Activated CD8-positive, alpha-beta memory T cell treated with anti-CD3 and anti-CD28 coated beads, Interleukin-2, amount 10 ng/mL, durations not matched to agents 7 days and 5 days (primary cell): ENCODE results near the gene EPB41L4B. TPM values are rescaled to one million over a fixed set of nuclear protein-coding genes. Genes with fewer than 3 reads are reported as not detected.

Source experiments
- ATAC-seq: fragments of 150-1000 bp; cut with Tn5 transposase; one replicate; pipeline ENCODE4 v1.10.0; 2021; ENCODE audit warnings: moderate library complexity
- CTCF ChIA-PET: fragments of 350-600 bp; sonication (Branson Sonifier 250); formaldehyde crosslinking; loops from one replicate; lab custom pipeline; 2021; ENCODE audit warnings: antibody characterized with exemption; lab: Charles Lee
- DNase-seq: peaks from one replicate; pipeline ENCODE4 v3.0.0-alpha.2; 2020
- H3K27ac Mint-ChIP-seq: one replicate; pipeline ENCODE4 v1.8.0; 2021; ENCODE audit warnings: mild to moderate bottlenecking, mixed read lengths
- H3K27me3 Mint-ChIP-seq: one replicate; pipeline ENCODE4 v1.8.0; 2021; ENCODE audit warnings: mixed read lengths
- H3K36me3 Mint-ChIP-seq: one replicate; pipeline ENCODE4 v1.8.0; 2021; ENCODE audit warnings: mild to moderate bottlenecking, mixed read lengths
- H3K4me1 Mint-ChIP-seq: one replicate; pipeline ENCODE4 v1.8.0; 2021; ENCODE audit warnings: mixed read lengths
- H3K4me3 Mint-ChIP-seq: one replicate; pipeline ENCODE4 v1.8.0; 2021; ENCODE audit warnings: mild to moderate bottlenecking, moderate library complexity, mixed read lengths
- H3K9me3 Mint-ChIP-seq: one replicate; pipeline ENCODE4 v1.8.0; 2022; ENCODE audit warnings: low read depth, mixed read lengths
- total RNA-seq, 2 experiments: library from RNA; stranded (reverse); gene quantifications; one replicate each; pipeline ENCODE4 v1.2.3, GENCODE V29; 2021

Gene EPB41L4B
- total RNA-seq, 2 experiments from 2014 or later: 0.23 to 1.0 TPM

DNA sequence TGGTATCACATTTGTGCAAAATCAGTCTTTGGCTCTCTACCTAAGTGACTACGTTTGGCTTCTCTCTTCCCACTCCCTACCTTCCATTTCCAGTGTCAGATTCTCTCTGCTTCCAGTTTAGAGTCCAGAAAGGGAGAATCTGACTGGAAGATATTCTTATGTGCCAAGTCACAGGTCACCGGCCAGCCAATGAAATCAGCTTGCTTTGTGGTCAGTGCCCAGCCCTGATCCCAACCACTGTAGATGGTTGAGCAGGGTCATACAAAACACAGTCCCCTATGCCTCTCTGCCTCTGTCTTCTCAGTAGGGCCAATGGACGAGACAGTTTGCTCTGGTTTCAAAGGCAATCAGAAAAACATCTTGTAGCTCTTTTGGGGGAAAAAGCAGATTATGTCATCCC is 15.6 kb upstream of the EPB41L4B start:
- ATAC-seq (no peak), DNase-seq (no peak)
- Mint-ChIP-seq H3K4me3 (no peak overlapping the region), H3K27me3 (peaks cover 8% of the 10 kb centered on the region), H3K4me1 (no peaks in the 10 kb centered on the region), H3K36me3 (no peaks in the 10 kb centered on the region), H3K27ac (no peak overlapping the region), H3K9me3 (no peaks in the 10 kb centered on the region)
- CTCF ChIA-PET: no interaction called here

DNA sequence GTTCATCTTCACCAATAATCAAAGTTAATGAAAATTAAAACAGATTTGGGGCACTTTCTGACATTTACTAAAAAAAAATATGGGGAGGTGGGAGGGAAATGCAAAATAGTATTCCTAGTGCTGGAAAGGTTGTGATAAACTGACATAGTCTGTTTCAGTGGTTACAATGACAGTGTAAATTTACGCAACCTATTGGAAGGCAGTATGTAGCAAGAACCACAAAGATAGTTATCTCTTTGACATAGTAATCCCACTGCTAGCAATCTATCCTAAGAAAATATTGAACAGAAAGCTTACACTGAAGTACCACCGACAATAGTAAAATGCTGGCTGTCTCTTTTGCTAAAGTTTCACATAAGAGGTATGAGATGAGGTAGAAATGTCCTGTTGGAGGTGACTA is 15.1 kb upstream of the EPB41L4B start:
- Mint-ChIP-seq H3K4me3 (no peak overlapping the region), H3K36me3 (no peaks in the 10 kb centered on the region), H3K27ac (no peak overlapping the region), H3K9me3 (no peaks in the 10 kb centered on the region), H3K27me3 (peaks cover 8% of the 10 kb centered on the region), H3K4me1 (no peaks in the 10 kb centered on the region)
- DNase-seq: no peak
- ATAC-seq: no peak
- CTCF ChIA-PET: no interaction called here

DNA sequence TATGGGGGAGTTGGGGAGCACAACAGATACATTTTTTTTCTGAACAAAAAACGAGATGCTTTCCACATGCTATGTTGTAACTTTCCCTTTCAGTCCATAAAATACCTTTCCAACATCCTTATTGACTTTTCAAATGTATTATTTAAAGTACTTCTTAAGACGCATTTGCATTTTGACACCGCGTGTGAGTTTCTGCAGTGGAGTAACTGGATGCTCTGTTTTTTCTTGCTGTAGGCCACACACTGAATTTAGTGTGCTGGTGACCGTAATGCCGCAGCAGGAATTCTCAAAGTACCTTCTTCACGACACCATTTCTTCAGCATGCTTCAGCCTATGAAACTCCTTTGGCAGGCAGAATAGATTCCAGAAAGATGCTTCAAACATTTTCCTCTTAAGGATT is 14.3 kb upstream of the EPB41L4B start:
- ATAC-seq (no peak), DNase-seq (no peak)
- Mint-ChIP-seq H3K27me3 (peaks cover 8% of the 10 kb centered on the region), H3K9me3 (no peaks in the 10 kb centered on the region), H3K36me3 (no peaks in the 10 kb centered on the region), H3K27ac (no peak overlapping the region), H3K4me1 (no peaks in the 10 kb centered on the region), H3K4me3 (no peak overlapping the region)
- CTCF ChIA-PET: no interaction called here

DNA sequence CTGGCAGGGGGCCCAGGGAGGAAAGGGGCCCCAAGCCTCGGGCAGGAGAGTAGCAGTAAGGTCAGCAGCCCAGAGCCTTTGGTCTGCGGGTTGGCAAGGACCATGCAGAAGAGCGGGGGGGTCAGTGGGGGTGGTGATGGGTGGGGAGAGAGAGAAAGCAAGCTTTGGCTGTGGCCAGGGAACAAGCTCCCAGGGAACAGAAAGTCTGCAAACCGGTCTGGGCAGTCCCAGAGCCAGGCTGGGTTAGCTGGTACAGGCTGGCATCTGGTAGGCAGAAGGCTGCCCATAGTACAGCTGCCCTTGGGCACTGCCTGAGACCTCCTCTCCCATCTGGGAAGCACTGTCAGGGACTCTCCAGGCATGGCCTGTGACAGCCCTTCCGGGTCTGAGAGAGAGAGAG is 10.5 kb upstream of the EPB41L4B start:
- Mint-ChIP-seq H3K4me3 (no peak overlapping the region), H3K27me3 (peaks cover 19% of the 10 kb centered on the region), H3K36me3 (no peaks in the 10 kb centered on the region), H3K4me1 (no peaks in the 10 kb centered on the region), H3K27ac (no peak overlapping the region), H3K9me3 (no peaks in the 10 kb centered on the region)
- CTCF ChIA-PET: no interaction called here
- DNase-seq (no peak), ATAC-seq (no peak)

DNA sequence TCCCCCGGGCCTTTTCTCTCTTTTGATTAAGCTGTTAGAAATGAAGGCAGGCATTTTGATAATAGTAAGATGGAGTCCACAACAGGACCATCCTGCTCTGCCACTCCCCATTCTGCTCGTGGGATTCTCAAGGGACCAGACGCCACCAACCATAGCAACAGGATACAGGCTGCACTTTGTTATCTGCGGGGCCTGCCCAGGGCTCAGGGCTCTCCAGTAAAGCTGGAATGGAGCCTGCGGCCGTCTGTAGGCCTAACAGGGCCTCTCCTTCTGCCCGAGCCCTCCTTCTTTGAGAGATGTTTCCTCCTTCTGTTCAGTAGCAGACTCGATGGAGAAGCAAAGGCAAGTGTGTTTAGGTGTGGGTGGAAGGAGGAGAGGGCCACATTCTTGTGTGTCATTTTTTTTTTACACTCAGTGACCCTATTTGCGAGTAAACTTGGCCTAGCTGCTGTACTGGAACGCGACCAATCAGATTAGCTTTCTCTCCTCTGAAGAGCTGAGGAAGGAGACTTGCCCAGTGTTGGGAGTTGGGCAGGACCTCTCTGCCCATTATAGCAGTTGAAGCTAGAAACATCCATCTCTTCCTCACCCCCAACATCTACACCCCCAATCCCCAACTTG is 8.9 kb upstream of the EPB41L4B start:
- CTCF ChIA-PET: no interaction called here
- H3K27me3 Mint-ChIP-seq: peaks cover 16% of the 10 kb centered on the region
- H3K27ac Mint-ChIP-seq: no peak overlapping the region
- DNase-seq (no peak), ATAC-seq (no peak)
- H3K9me3 Mint-ChIP-seq: no peaks in the 10 kb centered on the region
- H3K36me3 Mint-ChIP-seq: no peaks in the 10 kb centered on the region
- no peak overlapping the region for H3K4me3 Mint-ChIP-seq
- no peaks in the 10 kb centered on the region for H3K4me1 Mint-ChIP-seq

DNA sequence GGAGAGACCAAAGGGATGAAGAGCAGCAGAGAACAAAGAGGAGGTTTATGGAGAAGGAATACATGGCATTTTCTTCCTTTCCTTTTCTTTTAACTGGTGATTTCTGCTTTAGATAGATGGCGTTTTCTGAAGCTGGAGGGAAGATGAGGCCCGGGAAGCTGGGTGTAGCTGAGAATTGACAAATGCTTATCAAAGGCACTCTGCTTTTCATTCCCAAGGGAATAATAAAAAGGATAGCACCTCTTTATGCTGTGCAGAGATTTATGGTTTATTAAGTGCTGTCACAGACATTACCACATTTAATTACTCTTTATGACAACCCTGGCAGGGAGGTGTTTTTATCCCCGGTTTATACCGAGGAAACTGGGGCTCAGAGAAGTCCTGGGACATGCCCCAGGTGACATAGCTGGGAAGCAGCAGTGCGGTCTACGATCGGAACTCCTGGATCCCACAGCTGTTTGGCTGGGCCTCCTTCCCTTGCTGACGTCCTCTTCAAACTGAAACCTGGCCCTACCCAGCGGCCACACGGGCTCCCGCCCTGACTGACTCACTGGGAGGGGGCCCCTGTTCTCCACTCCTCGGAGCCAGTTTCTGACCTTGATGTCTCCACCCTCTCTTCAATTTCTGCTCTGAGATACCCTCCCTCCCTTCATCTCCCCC is 8.2 kb upstream of the EPB41L4B start:
- ATAC-seq: no peak
- peaks cover 18% of the 10 kb centered on the region for H3K27me3 Mint-ChIP-seq
- CTCF ChIA-PET: no interaction called here
- DNase-seq: no peak
- no peaks in the 10 kb centered on the region for H3K4me1 Mint-ChIP-seq
- H3K4me3 Mint-ChIP-seq: no peak overlapping the region
- H3K9me3 Mint-ChIP-seq: no peaks in the 10 kb centered on the region
- no peaks in the 10 kb centered on the region for H3K36me3 Mint-ChIP-seq
- H3K27ac Mint-ChIP-seq: no peak overlapping the region

DNA sequence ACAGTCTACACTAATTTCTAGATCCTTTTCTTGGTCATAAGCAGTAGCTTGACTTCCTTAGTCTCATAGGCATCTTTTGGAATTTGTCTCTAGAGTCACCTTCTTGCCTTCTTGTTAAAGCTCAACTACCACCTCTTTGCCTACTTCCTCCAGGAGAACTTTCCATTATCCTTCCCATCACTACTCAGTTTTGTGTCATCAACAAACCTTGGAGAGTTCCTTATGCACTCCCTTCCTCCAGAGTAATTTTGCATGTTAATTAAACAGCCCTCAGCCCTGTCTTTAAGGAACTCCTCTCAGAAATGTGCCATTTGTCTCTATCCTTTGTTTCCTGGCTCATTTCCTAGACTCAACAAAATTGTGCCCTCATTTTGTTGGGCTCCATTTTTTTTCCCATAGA is 4.2 kb upstream of the EPB41L4B start:
- Mint-ChIP-seq H3K36me3 (no peaks in the 10 kb centered on the region), H3K27ac (no peak overlapping the region), H3K27me3 (peaks cover 40% of the 10 kb centered on the region), H3K4me1 (peaks cover 2% of the 10 kb centered on the region), H3K4me3 (no peak overlapping the region), H3K9me3 (no peaks in the 10 kb centered on the region)
- ATAC-seq (no peak), DNase-seq (no peak)
- CTCF ChIA-PET: no interaction called here

DNA sequence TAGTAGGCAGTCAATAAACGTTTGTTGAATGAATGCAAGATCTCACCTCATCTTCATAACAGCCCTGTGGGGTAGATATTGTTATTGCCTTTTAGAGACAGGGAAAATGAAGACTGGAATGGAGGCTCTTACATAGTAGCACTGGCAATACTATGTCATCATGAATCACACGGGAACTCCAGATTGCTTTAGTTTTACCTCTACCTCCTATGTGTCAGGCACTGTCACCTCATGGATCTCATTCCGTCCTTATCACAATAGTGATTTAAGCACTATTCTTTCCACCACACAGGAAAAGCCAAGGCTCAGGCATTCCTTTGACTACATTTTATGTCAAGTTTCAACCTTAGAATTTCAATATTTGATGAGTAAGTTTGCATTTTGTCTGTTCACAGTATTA is 2.9 kb upstream of the EPB41L4B start:
- no peak overlapping the region for H3K4me3 Mint-ChIP-seq
- no peaks in the 10 kb centered on the region for H3K36me3 Mint-ChIP-seq
- peaks cover 5% of the 10 kb centered on the region for H3K4me1 Mint-ChIP-seq
- peaks cover 49% of the 10 kb centered on the region for H3K27me3 Mint-ChIP-seq
- no peaks in the 10 kb centered on the region for H3K9me3 Mint-ChIP-seq
- CTCF ChIA-PET: no interaction called here
- ATAC-seq (no peak), DNase-seq (no peak)
- H3K27ac Mint-ChIP-seq: no peak overlapping the region

DNA sequence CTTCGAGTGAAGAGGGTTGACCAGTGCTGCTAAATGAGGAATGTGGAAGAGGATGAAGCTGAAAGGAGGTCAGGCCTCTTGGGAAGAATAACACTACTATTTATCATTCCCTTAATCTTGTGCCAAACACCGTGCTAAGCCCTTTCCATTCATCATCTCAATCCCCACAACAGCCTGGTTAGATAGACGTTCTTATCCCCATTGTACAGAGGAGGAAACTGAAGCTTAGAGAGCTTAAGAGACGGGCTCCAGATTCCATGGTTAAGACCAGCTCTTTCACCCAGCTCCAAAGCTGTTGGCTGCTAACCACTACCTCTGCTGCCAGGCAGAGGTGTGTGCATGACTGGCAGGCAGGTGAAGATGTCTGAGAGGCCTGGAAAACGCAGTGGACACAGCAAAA is 868 bp upstream of the EPB41L4B start:
- no peak overlapping the region for H3K4me3 Mint-ChIP-seq
- no peaks in the 10 kb centered on the region for H3K9me3 Mint-ChIP-seq
- no peak for DNase-seq
- ATAC-seq: no peak
- peaks cover 57% of the 10 kb centered on the region for H3K27me3 Mint-ChIP-seq
- CTCF ChIA-PET: interaction anchor here (1.5 kb wide), 1 partner anchor 367 kb away, joined by 4 read pairs; no protein-coding TSS in a partner anchor
- H3K27ac Mint-ChIP-seq: no peak overlapping the region
- peaks cover 6% of the 10 kb centered on the region for H3K4me1 Mint-ChIP-seq
- H3K36me3 Mint-ChIP-seq: no peaks in the 10 kb centered on the region

DNA sequence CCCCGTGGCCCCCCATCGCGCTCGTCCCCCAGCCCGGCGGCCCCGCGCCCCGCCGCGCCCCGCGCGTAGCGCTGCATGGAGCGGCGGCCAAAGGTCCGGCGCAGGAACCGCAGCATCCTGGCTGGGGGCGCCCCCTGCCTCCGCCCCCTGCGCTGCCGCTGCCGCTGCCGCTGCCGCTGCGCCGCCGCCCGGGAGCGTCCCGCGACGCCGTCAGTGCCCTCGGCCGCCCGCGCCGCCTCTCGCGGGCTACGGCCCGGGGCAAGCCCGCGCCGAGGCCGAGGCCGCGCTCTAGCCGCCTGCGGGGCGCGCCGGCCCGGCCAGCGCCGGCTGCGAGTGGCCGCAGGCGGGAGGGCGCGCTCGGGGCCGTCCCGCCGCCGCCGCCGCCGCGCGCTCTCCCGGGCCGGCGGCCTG is 523 bp downstream of the EPB41L4B start:
- H3K4me3 Mint-ChIP-seq: no peak overlapping the region
- no peaks in the 10 kb centered on the region for H3K36me3 Mint-ChIP-seq
- H3K9me3 Mint-ChIP-seq: no peaks in the 10 kb centered on the region
- H3K27ac Mint-ChIP-seq: no peak overlapping the region
- peaks cover 6% of the 10 kb centered on the region for H3K4me1 Mint-ChIP-seq
- ATAC-seq (peak; percentile 13), DNase-seq (no peak)
- H3K27me3 Mint-ChIP-seq: peaks cover 66% of the 10 kb centered on the region
- CTCF ChIA-PET: no interaction called here

DNA sequence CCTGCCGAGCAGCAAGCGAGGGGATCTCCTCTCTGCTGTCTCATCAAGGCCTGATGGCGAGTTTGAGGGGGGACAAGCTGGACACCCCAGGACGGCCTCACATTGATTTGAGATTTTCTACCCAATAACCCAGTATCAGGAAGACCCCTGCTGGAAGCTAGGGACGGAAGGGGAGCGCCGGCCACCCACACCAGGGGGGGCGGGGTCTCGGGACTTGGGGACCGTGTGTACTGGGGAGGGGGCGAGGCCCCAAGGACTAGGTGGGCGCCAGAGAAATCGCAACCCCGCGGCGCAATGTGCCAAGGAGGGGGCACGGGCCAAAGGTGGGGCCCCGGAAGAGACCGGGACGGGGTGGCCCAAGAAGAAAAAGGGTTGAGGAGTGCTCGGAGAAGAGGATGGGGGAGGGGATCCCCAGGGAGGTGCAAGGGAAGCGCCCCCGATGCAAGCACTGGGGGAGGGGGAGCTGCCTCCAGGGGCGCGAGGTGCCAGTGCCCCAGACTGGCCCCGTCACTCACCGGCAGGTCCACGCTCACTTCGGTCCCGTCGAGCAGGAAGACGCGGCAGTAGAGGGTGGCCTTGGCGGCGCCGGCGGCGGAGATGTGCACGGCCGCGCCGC is 1.1 kb downstream of the EPB41L4B start:
- no peaks in the 10 kb centered on the region for H3K9me3 Mint-ChIP-seq
- DNase-seq: no peak
- H3K36me3 Mint-ChIP-seq: no peaks in the 10 kb centered on the region
- ATAC-seq: peak; percentile 13
- CTCF ChIA-PET: no interaction called here
- H3K27ac Mint-ChIP-seq: no peak overlapping the region
- H3K4me1 Mint-ChIP-seq: peaks cover 6% of the 10 kb centered on the region
- peak overlapping the region; percentile 53 for H3K4me3 Mint-ChIP-seq
- H3K27me3 Mint-ChIP-seq: peaks cover 70% of the 10 kb centered on the region

DNA sequence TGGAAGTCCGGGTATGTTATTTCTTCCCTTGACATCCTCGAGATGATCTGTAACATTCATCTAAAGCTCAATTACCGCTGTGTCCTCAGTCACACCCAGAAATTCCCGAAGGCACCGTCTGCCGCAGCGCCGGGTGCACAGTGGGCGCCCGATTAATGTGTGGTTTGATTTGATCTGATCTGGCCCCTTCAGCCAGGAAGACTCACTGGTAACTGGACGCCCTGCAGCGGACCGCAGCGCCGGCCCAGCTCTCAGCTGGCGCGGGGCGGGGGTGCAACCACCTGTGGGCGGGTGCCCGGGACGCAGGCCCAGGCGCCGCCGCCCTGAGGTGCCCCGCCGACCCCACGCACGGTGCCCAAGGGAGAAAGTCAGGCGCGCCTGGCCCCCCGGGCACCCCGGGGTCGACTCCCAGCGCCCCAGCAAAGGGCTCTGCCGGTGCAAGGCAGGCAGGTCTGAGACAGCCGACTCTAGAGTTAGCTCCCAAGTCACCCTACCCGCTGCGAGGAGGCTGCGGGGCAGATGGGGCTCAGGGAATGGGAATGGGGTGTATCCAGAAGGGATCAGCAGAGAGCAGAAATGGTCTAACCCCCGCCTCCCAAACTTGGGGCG is 1.7 kb downstream of the EPB41L4B start:
- H3K4me1 Mint-ChIP-seq: peaks cover 6% of the 10 kb centered on the region
- peak overlapping the region; percentile 53 for H3K4me3 Mint-ChIP-seq
- DNase-seq (no peak), ATAC-seq (no peak)
- no peaks in the 10 kb centered on the region for H3K9me3 Mint-ChIP-seq
- peaks cover 71% of the 10 kb centered on the region for H3K27me3 Mint-ChIP-seq
- H3K27ac Mint-ChIP-seq: no peak overlapping the region
- CTCF ChIA-PET: interaction anchor here (0.5 to 1.0 kb wide), 2 partner anchors 88 to 1818 kb away, joined by 3 read pairs; no protein-coding TSS in a partner anchor
- H3K36me3 Mint-ChIP-seq: no peaks in the 10 kb centered on the region

DNA sequence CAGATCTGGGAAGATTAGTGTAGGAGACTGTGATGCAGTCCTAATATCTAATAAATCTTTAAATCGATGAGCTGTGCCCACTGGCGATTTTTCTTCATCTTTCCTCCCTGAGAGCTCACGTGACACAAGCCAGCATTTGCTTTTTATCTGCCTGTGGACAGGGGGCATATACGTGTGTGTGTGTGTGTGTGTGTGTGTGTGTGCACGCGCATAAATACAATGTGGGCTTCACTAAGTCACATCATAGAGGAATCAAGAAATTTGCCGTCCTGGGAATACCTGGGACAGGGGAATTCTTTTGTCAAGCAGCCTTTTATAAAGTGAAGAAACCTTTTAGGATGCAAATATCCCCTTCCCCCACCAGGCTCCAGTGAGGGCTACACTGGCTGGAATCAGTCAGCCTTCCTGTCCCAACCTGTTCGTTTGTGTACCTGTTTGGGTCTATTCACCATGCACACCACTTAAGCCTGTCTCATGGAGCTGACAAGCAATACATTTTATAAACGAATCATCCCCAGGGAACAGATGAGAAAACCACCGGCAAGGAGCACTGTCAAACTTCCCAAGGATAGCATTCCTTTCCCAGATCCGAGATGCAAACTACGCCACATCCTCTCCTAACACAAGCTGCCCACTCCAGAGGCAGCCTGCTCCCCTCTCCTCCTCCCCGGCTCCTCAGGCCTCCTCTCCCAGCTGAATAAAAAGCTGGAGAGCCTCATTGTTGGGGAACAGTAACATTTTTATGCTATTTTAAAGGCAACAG is 2.7 kb downstream of the EPB41L4B start:
- ATAC-seq (no peak), DNase-seq (no peak)
- Mint-ChIP-seq H3K4me3 (no peak overlapping the region), H3K36me3 (no peaks in the 10 kb centered on the region), H3K27me3 (peaks cover 77% of the 10 kb centered on the region), H3K27ac (no peak overlapping the region), H3K9me3 (no peaks in the 10 kb centered on the region), H3K4me1 (peaks cover 6% of the 10 kb centered on the region)
- CTCF ChIA-PET: interaction anchor here (0.6 to 1.0 kb wide), 2 partner anchors 88 to 429 kb away, joined by 3 read pairs; no protein-coding TSS in a partner anchor
